Measurements from ENCODE around the gene CAPNS2. TPM values are rescaled to one million over a fixed set of nuclear protein-coding genes. Genes with fewer than 3 reads are reported as not detected.

The CAPNS2 gene
- total and polyA plus RNA-seq, 2 of the 13 experiments (the other 11 are each of a cell fraction or from before 2014, with no cell fraction given): 0.29 TPM; not detected in 1

- TF ChIP-seq KLF6 (CRISPR knock-in tag; IDR thresholded peaks at IDR 0.05) (no peak), PAX8 (CRISPR knock-in tag; IDR thresholded peaks at IDR 0.05; ENCODE audit: borderline replicate concordance) (no peak), IRF2 (CRISPR knock-in tag; IDR thresholded peaks at IDR 0.05) (no peak), ZNF543 (CRISPR knock-in tag; IDR thresholded peaks at IDR 0.05) (no peak)
Observed at GRCh38 chr16:55530316-55530856, 36.1 kb upstream of the CAPNS2 start (continued).

- intact Hi-C loops (cut with micrococcal nuclease; ENCODE audit: unreplicated experiment) (no loop called here), in situ Hi-C loops (cut with HindIII; ENCODE audit: extremely low pct_ligation_motif_present, low pct_unique_long_range_greater_than_20kb) (no loop called here)
- Histone ChIP-seq H3K9me3 (ENCODE audit: low read length) (no peaks in the 10 kb centered on the region), H3K27ac (ENCODE audit: extremely low read length, insufficient read depth, low read length) (no peak overlapping the region), H3K4me2 (ENCODE audit: low read depth, low read length) (no peak overlapping the region), H3K27me3 (ENCODE audit: control insufficient read depth in 1 of 2, insufficient read depth in 2 of 2, low read length in 2 of 2) (no peaks in the 10 kb centered on the region), H3K4me1 (ENCODE audit: insufficient read depth, low read length) (no peaks in the 10 kb centered on the region), H3K9ac (ENCODE audit: insufficient read depth, low read depth, low read length) (no peak overlapping the region), H3K79me2 (ENCODE audit: insufficient read depth, low read length) (no peaks in the 10 kb centered on the region), H4K20me1 (ENCODE audit: insufficient read depth, low read length) (no peaks in the 10 kb centered on the region), H3K36me3 (replicated peaks in 1 of 2; ENCODE audit: control insufficient read depth in 1 of 2, insufficient read depth in 2 of 2, low read length in 2 of 2) (peaks cover 1 to 12% of the 10 kb centered on the region in 2 experiments), H3K4me3 (replicated peaks in 1 of 3; ENCODE audit: insufficient read depth in 1 of 3, low read depth in 2 of 3, low read length in 3 of 3) (no peak overlapping the region), H2AFZ (ENCODE audit: low read length) (no peak overlapping the region)
- BruUV-seq (replicated peaks): no TSS peak
- DNase-seq (ENCODE audit: low spot score) (no peak), ATAC-seq (no peak), FAIRE-seq (no peak)
- 92% methylated on average over 1 of the region's 1 CpG for WGBS (ENCODE audit: low lambda C conversion rate)
- CTCF ChIA-PET (ENCODE audit: low intra/inter-chr PET ratio, low total read pairs): no interaction called here
- POLR2A ChIA-PET: no interaction called here
- no peak for TF ChIP-seq NRL (CRISPR knock-in tag; IDR thresholded peaks at IDR 0.05; ENCODE audit: borderline replicate concordance)
- no peak for TF ChIP-seq ZNF329 (CRISPR knock-in tag; IDR thresholded peaks at IDR 0.05; ENCODE audit: low read depth)
- no peak for TF ChIP-seq ZNF766 (CRISPR knock-in tag; IDR thresholded peaks at IDR 0.05; ENCODE audit: borderline replicate concordance)
- no peak for TF ChIP-seq PRDM4 (CRISPR knock-in tag; IDR thresholded peaks at IDR 0.05; ENCODE audit: borderline replicate concordance)
- TF ChIP-seq ATF1 (CRISPR knock-in tag; IDR thresholded peaks at IDR 0.05): no peak
- TF ChIP-seq FOXO1 (CRISPR knock-in tag; IDR thresholded peaks at IDR 0.05): no peak
- no peak for TF ChIP-seq ZBTB40 (IDR thresholded peaks at IDR 0.05)
- no peak for TF ChIP-seq ZBTB40 (CRISPR knock-in tag; IDR thresholded peaks at IDR 0.05)
Observed at GRCh38 chr16:55532227-55532626, 34.3 kb upstream of the CAPNS2 start.
